Stimulated activated CD8-positive, alpha-beta memory T cell treated with anti-CD3 and anti-CD28 coated beads, Interleukin-4, amount 100 ng/mL, for 4 hours (primary cell): ENCODE results near the gene ARHGEF2.
"Not testable (repeated sequence)": the region's sequence is repeated elsewhere in the genome, so short reads cannot be mapped to it uniquely, and the experiment has no call there.

Experiments
- DNase-seq, 2 donors: peaks; one replicate each; pipeline ENCODE4 v3.0.0-alpha.2; 2020; ENCODE audit warnings: low read depth in 2 of 2, low spot score in 1 of 2

The ARHGEF2 gene

GRCh38 chr1:155944444-155944799 lies 33.9 kb downstream of the ARHGEF2 start:
- no peak for DNase-seq

- no peak for DNase-seq
Observed at GRCh38 chr1:155942578-155943141, 35.7 kb downstream of the ARHGEF2 start.

- no peak for DNase-seq
Observed at GRCh38 chr1:155941845-155942531, 36.4 kb downstream of the ARHGEF2 start.

GRCh38 chr1:155940993-155941844 lies 37.1 kb downstream of the ARHGEF2 start, which contains the start of gene RXFP4:
Gene RXFP4 (plus strand): TSS chr1:155941638. CDS start chr1:155941710, 72 bp downstream.
- DNase-seq: no peak

- no peak for DNase-seq
Observed at GRCh38 chr1:155940482-155940992, 37.8 kb downstream of the ARHGEF2 start.

- no peak for DNase-seq
Observed at GRCh38 chr1:155938220-155938627, 40.1 kb downstream of the ARHGEF2 start.

GRCh38 chr1:155934936-155935590 lies 43.3 kb downstream of the ARHGEF2 start:
- DNase-seq: no peak

- peak; percentile 81 to 88 for DNase-seq
Observed at GRCh38 chr1:155934097-155934935, 44.0 kb downstream of the ARHGEF2 start, which contains the start of gene KHDC4. Gene KHDC4 (minus strand): TSS chr1:155934413. CDS start chr1:155934373, 40 bp downstream.

GRCh38 chr1:155933591-155934096 lies 44.7 kb downstream of the ARHGEF2 start:
- DNase-seq: no peak

- no peak for DNase-seq
Observed at GRCh38 chr1:155932487-155932886, 45.9 kb downstream of the ARHGEF2 start.

GRCh38 chr1:155932081-155932480 lies 46.3 kb downstream of the ARHGEF2 start:
- DNase-seq: no peak

- no peak for DNase-seq
Observed at GRCh38 chr1:155931332-155932038, 46.9 kb downstream of the ARHGEF2 start.

- not testable (repeated sequence) for DNase-seq
Observed at GRCh38 chr1:155930725-155931124, 47.6 kb downstream of the ARHGEF2 start.

GRCh38 chr1:155929057-155929456 lies 49.3 kb downstream of the ARHGEF2 start:
- no peak for DNase-seq

GRCh38 chr1:155925506-155925905 lies 52.8 kb downstream of the ARHGEF2 start:
- no peak for DNase-seq

GRCh38 chr1:155920717-155921116 lies 57.6 kb downstream of the ARHGEF2 start:
- no peak for DNase-seq

- no peak for DNase-seq
Observed at GRCh38 chr1:155919801-155920200, 58.5 kb downstream of the ARHGEF2 start.

- no peak for DNase-seq
Observed at GRCh38 chr1:155918660-155919059, 59.7 kb downstream of the ARHGEF2 start.

- no peak for DNase-seq
Observed at GRCh38 chr1:155913969-155914757, 64.2 kb downstream of the ARHGEF2 start.
